Stimulated activated CD4-positive, alpha-beta T cell treated with anti-CD3 and anti-CD28 coated beads, Interleukin-12 subunit alpha, Interleukin-12 subunit beta, amount 100 ng/mL, for 48 hours (primary cell): Measurements from ENCODE around the gene BABAM1.
A peak's percentile ranks its signal among the peaks of the same experiment; 100 is the strongest.

Experiments
- DNase-seq, 3 donors: peaks; one replicate each; pipeline ENCODE4 v3.0.0-alpha.2; 2020; ENCODE audit warnings: low read depth in 2 of 3, low spot score in 1 of 3

The BABAM1 gene

GRCh38 chr19:17266975-17267788 is at the start of gene BABAM1:
TSS of gene BABAM1 (plus strand) at chr19:17267443. CDS start at chr19:17268807, 1,364 bp downstream.
- DNase-seq, result peak; percentile 92 to 96 (median 95)

DNA sequence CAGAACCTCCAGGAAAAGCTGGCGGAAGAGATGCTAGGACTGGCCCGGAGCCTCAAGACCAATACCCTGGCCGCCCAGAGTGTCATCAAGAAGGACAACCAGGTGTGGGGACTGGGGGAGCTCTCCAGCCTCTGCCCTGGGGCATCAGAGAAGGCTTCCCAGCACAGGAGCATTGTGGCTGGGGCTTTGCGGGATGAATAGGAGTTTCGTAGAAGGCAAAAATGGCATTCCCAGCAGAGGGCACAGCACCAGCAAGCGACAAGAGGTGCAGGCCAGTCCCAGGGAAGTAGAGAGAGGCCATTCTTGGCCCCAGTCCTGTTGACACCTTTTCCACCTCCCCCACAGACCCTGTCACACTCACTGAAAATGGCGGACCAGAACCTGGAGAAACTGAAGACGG is 48.0 kb upstream of the BABAM1 start:
- DNase-seq, result no peak

DNA sequence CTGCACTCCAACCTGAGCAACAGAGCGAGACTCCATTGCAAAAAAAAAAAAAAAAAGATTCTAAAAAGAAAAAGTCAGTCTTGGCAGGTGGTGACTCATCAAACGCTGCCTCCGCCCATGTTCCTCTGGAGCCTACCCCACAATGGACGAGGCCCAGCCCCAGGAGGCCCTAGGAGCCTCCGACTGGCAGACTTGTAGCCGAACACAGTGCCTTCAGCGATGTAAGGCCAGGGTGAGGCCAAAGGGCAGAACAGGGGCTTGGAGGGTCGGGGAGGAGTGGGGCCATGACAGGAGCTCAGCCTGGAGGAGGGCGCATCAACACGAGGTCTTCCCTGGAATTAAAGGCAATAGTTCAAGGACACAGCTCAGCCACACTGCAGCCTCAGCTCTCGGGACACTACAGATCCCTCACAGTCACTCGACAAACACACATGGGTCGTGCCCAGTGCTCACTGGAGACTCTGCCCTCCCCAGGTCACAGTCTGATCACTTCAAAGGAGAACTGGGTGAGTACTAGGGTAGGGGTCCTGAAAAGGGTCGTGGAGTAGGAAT is 47.0 kb upstream of the BABAM1 start:
- DNase-seq, result no peak

GRCh38 chr19:17225053-17225452 is 42.2 kb upstream of the BABAM1 start:
- DNase-seq, result no peak

DNA sequence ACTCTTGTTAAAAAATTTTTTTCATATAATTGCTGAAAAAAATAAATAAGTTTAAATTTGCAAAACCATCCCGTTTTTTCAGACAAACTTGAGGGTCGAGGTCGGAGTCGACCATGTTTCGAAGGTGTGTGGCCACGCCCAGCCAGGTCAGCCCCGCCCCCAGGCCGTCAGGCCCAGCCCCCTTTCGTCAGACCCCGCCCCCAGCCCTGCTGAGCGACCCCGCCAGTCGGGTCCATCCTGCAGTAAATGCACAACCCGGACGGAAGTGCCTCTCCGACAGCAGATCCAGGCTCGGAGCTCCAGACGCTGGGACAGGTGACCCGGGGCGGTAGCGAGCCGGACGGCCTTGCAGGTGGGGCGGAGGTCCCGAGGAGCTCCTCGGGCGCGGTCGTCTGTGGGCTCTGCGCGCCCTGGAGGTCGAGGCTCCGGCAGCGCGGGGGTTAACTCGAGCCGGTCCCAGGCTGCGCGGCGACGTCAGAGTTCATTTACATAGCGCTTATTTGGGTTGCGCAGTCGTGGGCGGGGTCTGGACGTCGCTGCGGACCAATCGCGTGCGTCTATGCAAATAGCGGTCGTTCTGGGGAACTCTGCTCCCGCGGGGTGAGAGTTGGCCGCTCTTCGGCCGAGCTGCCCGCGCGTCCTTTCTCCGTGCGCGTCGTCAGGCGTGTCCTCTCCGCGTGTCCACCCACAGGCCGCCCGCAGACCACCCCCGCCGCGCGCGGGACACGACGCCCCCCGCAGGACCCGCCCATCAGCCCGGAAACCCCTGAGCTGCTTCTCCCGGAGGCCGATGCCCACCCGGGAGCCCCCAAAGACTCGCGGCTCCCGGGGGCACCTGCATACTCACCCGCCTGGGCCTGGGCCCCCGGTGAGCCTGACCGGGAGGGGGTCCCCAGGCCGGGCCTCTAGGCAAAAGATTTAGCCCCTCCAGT is 41.0 kb upstream of the BABAM1 start, which contains the start of gene OCEL1:
OCEL1 (plus strand) TSS at position 225 of the 932 bp plus-strand sequence; CDS start at position 247, 22 bp downstream.
- DNase-seq, result peak; percentile 94 to 97 (median 95)

GRCh38 chr19:17227798-17228367 is 39.4 kb upstream of the BABAM1 start:
- DNase-seq, result no peak

- no peak for DNase-seq
Measured at GRCh38 chr19:17229890-17230289, 37.4 kb upstream of the BABAM1 start.

DNA sequence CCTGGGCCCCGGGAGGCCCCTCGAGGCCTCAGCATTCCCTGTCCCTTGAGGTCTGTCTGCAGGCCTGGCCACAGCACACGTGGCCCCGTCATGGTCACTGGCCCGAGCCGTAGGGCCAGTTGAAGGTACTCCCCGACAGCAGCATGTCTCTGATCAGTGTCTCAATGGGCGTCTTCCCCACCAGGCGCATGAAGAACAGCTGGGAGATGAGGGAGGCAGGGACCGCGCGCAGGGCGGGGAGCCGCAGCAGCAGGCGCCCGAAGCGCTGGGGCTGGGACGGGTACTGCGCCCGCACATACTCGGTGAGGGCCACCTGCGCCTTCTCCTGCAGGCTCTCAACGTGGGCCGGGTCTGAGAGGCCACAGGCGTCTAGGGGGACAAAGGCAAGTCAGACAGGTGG is 35.0 kb upstream of the BABAM1 start:
- no peak for DNase-seq

DNA sequence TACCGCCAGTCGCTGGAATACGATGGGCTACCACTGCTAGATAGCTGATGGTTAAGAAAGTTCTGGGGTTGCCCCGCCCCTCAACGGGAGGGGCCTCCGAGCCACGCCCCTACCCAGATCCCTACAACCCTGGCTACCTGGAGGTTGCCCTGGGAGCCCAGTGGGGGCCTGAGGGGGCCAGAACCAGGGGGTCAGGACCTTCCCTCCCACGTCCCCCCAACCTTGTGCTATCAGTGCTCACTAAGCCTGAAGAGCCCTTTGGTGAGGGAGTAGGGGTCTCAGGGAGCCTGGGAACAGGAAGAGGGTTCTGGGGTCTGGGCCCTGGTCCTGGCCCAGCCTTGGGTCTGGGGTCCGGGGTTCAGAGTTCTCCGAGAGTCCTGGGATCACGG is 32.3 kb upstream of the BABAM1 start:
- peak; percentile 34 to 71 (median 70) for DNase-seq

DNA sequence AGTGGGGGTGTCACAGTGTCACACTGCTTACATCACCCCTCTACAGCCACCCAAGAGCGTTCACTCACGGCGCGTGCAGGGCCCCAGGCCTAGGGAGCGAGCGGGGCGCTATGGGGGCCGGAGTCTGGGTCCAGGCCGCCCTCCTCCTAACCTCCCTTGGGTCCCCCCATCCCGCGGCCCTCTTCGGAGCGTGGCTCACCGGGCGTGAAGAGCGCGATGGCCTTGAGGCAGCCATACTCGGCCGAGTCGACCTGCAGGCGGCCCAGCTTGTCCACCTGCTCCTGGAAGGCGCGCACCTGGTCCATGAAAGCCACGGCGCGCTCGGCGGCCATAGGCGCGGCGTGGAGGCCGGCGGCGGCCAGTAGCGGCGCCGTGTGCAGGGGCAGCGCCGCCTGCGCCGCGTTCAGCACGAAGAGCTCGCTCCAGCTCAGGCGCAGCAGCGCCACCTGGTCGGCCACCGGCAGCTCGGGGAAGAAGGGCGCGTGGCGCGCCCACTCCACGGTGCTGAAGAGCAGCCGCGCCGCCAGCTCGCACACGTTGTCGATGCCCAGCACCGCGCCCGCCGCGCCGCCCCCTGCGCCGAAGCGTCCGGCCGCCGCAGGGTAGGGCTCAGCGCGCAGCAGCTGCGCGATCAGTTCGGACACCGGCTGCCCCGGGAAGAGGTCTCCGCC is 31.8 kb upstream of the BABAM1 start:
- peak; percentile 39 to 64 (median 45) for DNase-seq

GRCh38 chr19:17235971-17236777 is 31.1 kb upstream of the BABAM1 start:
- DNase-seq, result peak in 1 of 3 donors; percentile 31

- no peak for DNase-seq
Measured at GRCh38 chr19:17236811-17237543, 30.3 kb upstream of the BABAM1 start.

GRCh38 chr19:17237747-17238706 is 29.2 kb upstream of the BABAM1 start:
- DNase-seq, result no peak

DNA sequence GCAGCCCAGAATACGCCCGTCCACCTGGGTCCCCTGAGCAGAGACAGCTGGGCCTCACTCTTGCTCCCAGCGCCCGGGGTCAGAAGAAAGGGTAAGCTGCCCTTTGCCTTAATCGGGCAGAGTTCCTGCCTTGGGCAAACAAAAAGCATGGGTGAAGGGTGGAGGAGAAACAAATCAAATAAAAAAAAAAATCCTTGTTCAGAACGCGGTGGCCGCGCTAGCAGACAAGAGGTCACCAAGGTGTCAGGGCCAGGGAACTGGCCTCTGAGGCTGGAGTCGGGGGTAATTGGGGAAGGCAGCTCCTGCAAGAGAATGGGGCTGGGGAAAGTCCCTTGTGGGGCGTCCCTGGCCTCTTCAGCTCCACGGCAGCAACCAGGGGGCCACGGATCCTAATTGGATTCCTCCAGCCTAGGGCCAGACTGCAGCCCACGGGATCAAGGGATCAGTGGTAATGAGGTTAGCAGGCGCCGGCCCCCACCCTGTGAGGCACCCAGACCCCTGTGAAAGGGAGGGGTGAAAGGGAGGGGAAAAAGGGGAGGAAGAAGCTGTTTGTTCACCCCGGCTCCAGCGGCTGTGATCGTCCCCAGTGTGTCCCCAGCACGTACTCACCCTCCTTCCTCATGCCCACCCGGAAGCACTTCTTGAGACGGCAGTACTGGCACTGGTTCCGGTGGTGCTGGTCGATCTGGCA is 27.0 kb upstream of the BABAM1 start:
- no peak for DNase-seq

DNA sequence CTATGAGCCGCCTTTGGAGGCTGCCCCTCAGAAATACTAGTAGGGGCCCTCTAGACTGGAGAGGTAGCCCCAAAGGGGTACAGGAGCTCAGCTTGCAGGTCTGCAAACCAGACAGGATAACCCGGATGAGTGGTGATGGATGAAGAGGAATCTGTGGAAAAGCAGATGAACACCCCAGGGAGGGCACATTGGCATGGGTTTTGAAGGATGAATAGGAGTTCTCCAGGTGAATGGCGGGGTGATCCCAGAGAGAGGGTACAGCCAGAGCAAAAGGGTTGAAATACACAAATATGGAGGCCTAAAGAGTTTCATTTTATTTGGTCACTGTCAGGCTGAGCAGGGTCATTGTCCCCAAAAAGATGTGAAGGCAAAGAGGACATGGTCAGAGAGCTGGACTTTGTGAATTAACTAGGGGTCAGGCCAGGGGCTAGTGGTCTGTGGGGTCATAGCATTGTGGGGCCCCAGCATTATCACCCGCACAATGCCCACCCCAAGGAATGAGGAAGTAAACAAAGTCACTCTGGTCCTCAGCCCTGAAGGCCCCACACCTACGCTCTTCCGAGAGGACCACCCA is 26.3 kb upstream of the BABAM1 start:
- DNase-seq, result no peak

- DNase-seq, result no peak
Measured at GRCh38 chr19:17242431-17243208, 24.6 kb upstream of the BABAM1 start.
